KOPT-K1 (cell line): ENCODE data around the gene HLA-DRB5.
"Not testable (repeated sequence)": the region's sequence is repeated elsewhere in the genome, so short reads cannot be mapped to it uniquely, and the experiment has no call there.

Source experiments
- H3K27ac ChIP-seq: fragments of 200-600 bp; sonication (generic); 2 replicates; pipeline ENCODE4 v1.5.1; 2016; ENCODE audit warnings: antibody characterized with exemption, mild to moderate bottlenecking, low read depth, low read length; ENCODE audit not compliant: poor library complexity, severe bottlenecking
- H3K36me3 ChIP-seq: fragments of 200-600 bp; sonication (generic); 2 replicates; pipeline ENCODE4 v1.5.1; 2017; ENCODE audit warnings: antibody characterized with exemption, mild to moderate bottlenecking, low read length, moderate library complexity; ENCODE audit not compliant: insufficient read depth
- H3K9me3 ChIP-seq: fragments of 200-600 bp; sonication (generic); 2 replicates; pipeline ENCODE4 v1.5.1; 2017; ENCODE audit warnings: antibody characterized with exemption, low read length, mild to moderate bottlenecking; ENCODE audit not compliant: insufficient read depth, poor library complexity, severe bottlenecking

HLA-DRB5 gene

DNA sequence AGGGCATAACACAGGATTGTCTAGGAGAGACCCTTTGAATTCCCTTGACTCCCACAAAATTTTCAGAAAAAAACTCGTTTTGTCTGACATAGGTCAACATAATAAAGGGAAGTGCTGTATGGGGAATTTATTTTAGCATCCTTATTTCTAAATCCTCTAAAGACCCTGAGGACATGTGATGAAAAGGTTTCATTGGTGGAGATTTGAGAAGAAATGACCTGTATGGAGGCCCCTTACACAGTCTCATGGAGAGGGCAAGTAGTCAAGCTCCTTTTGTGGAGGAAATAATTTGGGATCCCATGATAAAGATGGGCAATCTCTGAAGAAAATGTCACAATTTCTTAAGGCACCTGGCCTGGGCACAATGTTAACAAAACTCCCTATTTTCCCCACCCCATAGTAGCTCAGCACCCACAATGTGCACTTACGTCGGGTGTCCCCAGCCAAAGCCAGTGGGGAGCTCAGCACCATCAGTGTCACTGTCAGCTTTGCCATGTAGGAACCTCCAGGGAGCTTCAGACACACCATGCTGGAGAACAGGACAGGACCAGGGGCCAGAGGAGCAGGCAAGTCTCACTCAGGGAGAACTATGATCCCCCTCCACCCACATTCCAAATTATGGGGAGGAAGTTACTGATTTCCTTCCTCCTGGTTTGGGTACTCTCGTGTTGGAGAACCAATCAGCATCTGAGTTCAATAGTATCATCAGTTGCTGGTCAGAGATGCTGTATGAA is at the start of gene HLA-DRB5:
Gene HLA-DRB5 (minus strand): TSS at position 591 of the 734 bp plus-strand sequence. CDS start 63 bp downstream, at position 528.
- Histone ChIP-seq H3K36me3 (no peaks in the 10 kb centered on the region), H3K9me3 (no peaks in the 10 kb centered on the region), H3K27ac (no peak within 1 kb of the TSS)

GRCh38 chr6:32578962-32579361 is 48.9 kb upstream of the HLA-DRB5 start:
- Histone ChIP-seq H3K9me3 (no peaks in the 10 kb centered on the region), H3K27ac (no peak overlapping the region), H3K36me3 (no peaks in the 10 kb centered on the region)

DNA sequence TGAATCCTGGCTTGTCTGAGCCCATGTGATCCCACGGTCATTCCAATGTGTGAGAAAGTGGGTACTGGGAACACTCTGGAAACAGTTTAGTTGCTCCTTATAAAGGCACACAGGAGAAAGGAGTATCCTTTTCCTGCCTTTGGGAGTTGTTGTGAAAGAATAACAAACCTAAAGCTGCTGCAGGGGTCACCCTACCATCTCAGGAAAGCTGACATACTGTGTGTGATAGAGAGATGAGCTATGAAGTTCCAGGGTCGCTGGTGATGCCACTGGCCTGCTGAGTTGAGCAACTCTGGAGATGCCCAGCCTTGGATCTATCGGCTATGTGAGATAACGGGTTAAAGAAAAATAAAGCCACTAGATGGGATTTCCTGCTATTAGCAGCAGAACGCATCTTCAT is 47.4 kb upstream of the HLA-DRB5 start:
- H3K9me3 ChIP-seq, H3K27ac ChIP-seq, H3K36me3 ChIP-seq: not testable (repeated sequence)

- H3K27ac ChIP-seq = no peak overlapping the region
- H3K9me3 ChIP-seq = no peaks in the 10 kb centered on the region
- H3K36me3 ChIP-seq = no peaks in the 10 kb centered on the region
Observed at GRCh38 chr6:32576250-32576649, 46.2 kb upstream of the HLA-DRB5 start.

- no peaks in the 10 kb centered on the region for H3K36me3 ChIP-seq
- no peak overlapping the region for H3K27ac ChIP-seq
- H3K9me3 ChIP-seq = no peaks in the 10 kb centered on the region
Observed at GRCh38 chr6:32570363-32570905, 40.3 kb upstream of the HLA-DRB5 start.

GRCh38 chr6:32568561-32568960 is 38.5 kb upstream of the HLA-DRB5 start:
- no peaks in the 10 kb centered on the region for H3K36me3 ChIP-seq
- no peak overlapping the region for H3K27ac ChIP-seq
- H3K9me3 ChIP-seq = no peaks in the 10 kb centered on the region

- Histone ChIP-seq H3K9me3 (no peaks in the 10 kb centered on the region), H3K27ac (no peak overlapping the region), H3K36me3 (no peaks in the 10 kb centered on the region)
Observed at GRCh38 chr6:32566957-32567356, 36.9 kb upstream of the HLA-DRB5 start.

DNA sequence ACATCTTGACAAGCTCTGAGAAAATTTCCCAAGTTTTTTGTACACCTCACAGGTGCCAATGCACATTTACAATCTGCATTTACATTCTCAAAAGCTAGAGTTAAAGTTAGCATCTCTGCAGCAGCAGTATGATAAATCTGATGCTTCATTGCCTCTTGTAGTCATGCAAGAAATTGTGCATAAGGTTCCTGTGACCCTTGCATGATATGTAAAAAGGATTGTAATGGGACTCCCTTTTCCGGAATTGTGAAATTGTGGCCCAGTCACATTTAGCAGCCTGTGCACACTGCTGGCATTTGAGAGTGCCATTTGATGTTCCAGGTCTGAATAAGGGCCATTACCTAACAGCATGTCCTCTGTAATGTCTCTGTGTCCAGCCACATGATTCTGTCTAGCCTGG is 35.4 kb upstream of the HLA-DRB5 start:
- H3K27ac ChIP-seq = no peak overlapping the region
- no peaks in the 10 kb centered on the region for H3K9me3 ChIP-seq
- H3K36me3 ChIP-seq = no peaks in the 10 kb centered on the region

DNA sequence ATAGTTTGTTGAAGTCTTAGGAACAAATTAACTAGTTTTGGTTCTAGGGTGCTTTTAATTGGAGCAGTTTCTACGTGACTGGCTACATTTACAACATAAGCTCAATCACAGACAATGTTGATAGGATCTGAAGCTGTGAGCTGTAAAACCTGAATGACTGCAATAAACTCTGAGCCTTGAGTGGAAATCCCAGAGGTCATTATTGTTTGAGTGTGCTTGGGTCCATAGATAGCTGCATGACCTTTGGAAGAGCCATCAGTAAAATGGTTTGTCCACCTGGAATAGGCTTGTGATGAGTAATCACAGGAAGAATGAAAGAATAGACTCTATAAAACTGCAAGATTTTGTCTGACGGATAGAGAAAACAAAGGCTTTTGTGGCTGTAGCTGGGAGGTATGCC is 32.9 kb upstream of the HLA-DRB5 start:
- Histone ChIP-seq H3K36me3 (no peaks in the 10 kb centered on the region), H3K9me3 (no peaks in the 10 kb centered on the region), H3K27ac (no peak overlapping the region)

DNA sequence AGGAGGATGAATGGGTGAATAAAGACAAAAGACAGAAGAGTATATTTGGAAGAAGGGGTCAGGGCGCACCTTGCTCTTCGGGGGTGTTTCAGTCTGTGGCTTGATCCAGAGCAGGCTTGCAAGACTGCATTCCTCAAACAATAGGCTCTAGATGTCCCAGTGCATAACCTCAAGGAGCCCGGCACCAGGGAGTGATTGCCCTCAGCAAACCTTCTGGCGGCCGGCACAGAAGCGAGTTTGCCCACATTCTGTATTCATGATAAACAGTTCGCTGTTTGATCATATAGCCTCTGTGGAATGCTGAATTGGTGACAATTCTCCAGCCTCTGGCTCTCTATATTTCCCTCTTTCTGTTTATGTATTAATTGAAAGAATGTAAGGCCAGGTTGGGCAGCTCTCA is 29.7 kb upstream of the HLA-DRB5 start:
- H3K9me3 ChIP-seq = no peaks in the 10 kb centered on the region
- no peaks in the 10 kb centered on the region for H3K36me3 ChIP-seq

DNA sequence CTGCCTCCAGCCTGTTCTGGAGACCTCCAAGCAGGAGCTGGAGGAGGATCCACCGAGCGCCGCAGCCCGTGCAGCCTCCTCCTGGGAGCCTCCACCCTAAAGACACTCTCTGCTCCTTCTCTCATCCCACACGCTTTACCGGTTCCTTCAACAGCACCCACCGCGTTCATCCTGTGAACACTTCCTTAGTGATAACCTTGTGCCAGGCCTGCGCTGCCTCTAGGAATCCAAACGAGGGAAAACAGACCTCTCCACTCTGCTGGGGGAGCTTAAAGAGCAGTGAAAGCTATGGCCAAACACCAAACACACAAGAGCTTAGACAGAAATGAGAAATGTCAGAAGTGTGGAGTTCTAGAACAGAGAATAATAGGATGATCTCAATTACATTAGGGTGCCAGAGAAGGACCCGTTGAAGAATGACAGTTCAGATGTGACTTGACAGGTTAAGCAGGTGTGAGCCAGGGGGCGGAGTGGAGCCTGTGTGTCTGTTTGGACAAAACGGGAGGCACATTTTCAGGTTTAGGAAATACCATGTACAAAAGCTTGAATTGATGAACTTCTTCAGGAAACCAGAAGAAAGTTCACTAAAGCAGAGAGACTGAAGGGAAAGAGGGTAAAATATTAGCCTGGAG is 28.5 kb upstream of the HLA-DRB5 start:
- Histone ChIP-seq H3K36me3 (no peaks in the 10 kb centered on the region), H3K27ac (no peak overlapping the region), H3K9me3 (no peaks in the 10 kb centered on the region)

More for the DNA sequence above, 29.7 kb upstream of the HLA-DRB5 start:
- H3K27ac ChIP-seq = no peak overlapping the region

- H3K27ac ChIP-seq = no peak overlapping the region
- H3K9me3 ChIP-seq = no peaks in the 10 kb centered on the region
- H3K36me3 ChIP-seq = no peaks in the 10 kb centered on the region
Observed at GRCh38 chr6:32554116-32554965, 24.3 kb upstream of the HLA-DRB5 start.

DNA sequence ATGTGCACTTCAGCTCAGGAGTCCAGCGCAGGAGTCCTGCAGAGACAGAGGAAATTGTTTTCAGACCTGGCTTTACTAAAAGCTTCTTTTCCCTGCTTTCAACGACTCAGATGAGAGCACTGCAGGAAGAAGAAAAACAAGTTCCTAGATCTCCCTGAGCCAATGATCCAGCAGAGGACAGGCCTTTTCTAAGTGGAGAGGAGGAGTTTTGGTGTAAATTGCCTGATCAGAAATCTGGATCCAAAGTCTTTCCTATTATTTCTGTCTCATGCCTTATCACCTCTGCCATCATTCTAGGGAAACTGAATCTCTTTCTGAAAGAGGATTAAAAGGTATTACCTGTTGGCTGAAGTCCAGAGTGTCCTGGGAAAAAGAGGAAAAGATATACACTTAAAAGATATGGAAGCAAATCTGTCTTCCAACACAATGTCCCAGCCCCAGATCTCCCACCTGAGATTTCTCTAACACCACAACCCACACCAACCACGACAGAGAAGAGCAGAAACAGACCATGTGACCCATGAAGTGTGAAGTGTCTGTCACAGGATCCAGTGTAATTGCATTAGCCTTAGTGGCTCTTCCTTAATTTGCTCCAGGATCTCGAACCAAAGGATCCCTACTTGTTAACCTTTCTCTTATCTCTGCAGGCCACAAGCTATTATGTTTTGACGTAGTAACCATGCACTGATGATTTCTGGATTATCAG is 23.1 kb upstream of the HLA-DRB5 start:
- H3K9me3 ChIP-seq = no peaks in the 10 kb centered on the region
- no peaks in the 10 kb centered on the region for H3K36me3 ChIP-seq
- no peak overlapping the region for H3K27ac ChIP-seq

DNA sequence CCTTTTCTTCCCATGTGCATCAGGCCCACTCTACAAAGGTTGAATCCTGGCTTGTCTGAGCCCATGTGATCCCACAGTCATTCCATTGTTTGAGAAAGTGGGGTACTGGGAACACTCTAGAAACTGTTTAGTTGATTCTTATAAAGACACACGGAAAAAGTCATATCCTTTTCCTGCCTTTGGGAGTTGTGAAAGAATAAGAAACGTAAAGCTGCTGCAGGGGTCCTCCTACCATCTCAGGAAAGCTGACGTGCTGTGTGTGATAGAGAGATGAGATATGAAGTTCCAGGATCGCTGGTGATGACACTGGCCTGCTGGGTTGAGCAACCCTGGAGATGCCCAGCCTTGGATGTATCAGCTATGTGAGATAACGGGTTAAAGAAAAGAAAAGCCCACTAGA is 21.3 kb upstream of the HLA-DRB5 start:
- no peaks in the 10 kb centered on the region for H3K9me3 ChIP-seq
- H3K36me3 ChIP-seq = no peaks in the 10 kb centered on the region

More for the DNA sequence above, 21.3 kb upstream of the HLA-DRB5 start:
- H3K27ac ChIP-seq = no peak overlapping the region
